Measurements from ENCODE around the gene ZNF239. TPM values are rescaled to one million over a fixed set of nuclear protein-coding genes. Genes with fewer than 3 reads are reported as not detected.
"Not testable (repeated sequence)": the region's sequence is repeated elsewhere in the genome, so short reads cannot be mapped to it uniquely, and the experiment has no call there.

Gene ZNF239
- total RNA-seq, 4 donors from 2014 or later, result 1.8 to 14.4 (median 8.0) TPM

DNA sequence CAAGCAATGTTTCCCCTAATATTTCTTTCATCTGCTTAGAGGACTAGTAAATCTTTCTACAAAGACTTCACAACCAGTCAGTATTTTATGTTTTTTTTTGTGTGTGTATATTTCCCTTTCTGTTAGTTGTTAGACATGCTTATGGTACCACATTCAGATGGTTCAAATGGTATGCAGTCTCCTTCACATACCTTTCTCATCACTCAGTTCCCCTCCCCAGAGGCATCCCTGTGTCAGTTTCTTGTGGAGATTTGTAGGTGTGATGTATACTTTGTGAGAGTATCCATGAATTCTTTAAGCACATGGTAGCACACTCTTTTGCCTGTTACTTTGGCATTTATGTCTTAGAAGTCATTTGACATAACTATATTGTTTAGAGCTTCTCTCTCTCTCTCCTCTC lies 36.2 kb upstream of the ZNF239 start:
- intact Hi-C loops (cut with DNase I; ENCODE audit: low total_unique reads), result no loop called here
- TF ChIP-seq POLR2A (IDR thresholded peaks at IDR 0.05), result no peak
- TF ChIP-seq, protein P1, sequence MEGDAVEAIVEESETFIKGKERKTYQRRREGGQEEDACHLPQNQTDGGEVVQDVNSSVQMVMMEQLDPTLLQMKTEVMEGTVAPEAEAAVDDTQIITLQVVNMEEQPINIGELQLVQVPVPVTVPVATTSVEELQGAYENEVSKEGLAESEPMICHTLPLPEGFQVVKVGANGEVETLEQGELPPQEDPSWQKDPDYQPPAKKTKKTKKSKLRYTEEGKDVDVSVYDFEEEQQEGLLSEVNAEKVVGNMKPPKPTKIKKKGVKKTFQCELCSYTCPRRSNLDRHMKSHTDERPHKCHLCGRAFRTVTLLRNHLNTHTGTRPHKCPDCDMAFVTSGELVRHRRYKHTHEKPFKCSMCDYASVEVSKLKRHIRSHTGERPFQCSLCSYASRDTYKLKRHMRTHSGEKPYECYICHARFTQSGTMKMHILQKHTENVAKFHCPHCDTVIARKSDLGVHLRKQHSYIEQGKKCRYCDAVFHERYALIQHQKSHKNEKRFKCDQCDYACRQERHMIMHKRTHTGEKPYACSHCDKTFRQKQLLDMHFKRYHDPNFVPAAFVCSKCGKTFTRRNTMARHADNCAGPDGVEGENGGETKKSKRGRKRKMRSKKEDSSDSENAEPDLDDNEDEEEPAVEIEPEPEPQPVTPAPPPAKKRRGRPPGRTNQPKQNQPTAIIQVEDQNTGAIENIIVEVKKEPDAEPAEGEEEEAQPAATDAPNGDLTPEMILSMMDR (IDR thresholded peaks at IDR 0.05), result no peak
- no peak for DNase-seq
- Histone ChIP-seq H3K27me3 (no peaks in the 10 kb centered on the region), H3K4me3 (no peak overlapping the region), H3K36me3 (no peaks in the 10 kb centered on the region), H3K9me3 (no peaks in the 10 kb centered on the region), H3K4me1 (no peaks in the 10 kb centered on the region), H3K27ac (no peak overlapping the region)

DNA sequence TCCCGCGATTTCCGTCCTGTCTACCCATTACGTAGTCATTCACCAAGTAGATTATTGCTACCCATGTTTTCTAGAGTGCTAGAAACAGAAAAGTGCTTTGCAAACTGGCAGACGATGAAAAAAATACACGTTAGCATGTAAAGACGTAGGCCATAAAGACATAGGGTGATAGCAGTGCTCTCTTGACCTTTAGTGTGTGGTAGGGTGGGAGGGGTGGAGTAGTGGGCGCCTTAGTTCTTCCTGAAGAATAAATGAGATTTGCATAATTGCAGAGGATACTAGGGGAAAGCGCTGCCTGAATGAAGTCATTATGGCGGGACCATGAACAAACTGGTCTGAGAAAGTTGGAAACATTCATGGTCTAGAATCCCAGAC lies 32.8 kb upstream of the ZNF239 start:
- Histone ChIP-seq H3K27me3 (no peaks in the 10 kb centered on the region), H3K27ac (no peak overlapping the region), H3K9me3 (no peaks in the 10 kb centered on the region), H3K4me3 (peak overlapping the region; percentile 51 to 93), H3K4me1 (no peaks in the 10 kb centered on the region), H3K36me3 (no peaks in the 10 kb centered on the region)
- no peak for DNase-seq
- intact Hi-C loops (cut with DNase I; ENCODE audit: low total_unique reads), result no loop called here
- no peak for TF ChIP-seq POLR2A (IDR thresholded peaks at IDR 0.05)
- TF ChIP-seq, protein P1 (IDR thresholded peaks at IDR 0.05), result no peak

DNA sequence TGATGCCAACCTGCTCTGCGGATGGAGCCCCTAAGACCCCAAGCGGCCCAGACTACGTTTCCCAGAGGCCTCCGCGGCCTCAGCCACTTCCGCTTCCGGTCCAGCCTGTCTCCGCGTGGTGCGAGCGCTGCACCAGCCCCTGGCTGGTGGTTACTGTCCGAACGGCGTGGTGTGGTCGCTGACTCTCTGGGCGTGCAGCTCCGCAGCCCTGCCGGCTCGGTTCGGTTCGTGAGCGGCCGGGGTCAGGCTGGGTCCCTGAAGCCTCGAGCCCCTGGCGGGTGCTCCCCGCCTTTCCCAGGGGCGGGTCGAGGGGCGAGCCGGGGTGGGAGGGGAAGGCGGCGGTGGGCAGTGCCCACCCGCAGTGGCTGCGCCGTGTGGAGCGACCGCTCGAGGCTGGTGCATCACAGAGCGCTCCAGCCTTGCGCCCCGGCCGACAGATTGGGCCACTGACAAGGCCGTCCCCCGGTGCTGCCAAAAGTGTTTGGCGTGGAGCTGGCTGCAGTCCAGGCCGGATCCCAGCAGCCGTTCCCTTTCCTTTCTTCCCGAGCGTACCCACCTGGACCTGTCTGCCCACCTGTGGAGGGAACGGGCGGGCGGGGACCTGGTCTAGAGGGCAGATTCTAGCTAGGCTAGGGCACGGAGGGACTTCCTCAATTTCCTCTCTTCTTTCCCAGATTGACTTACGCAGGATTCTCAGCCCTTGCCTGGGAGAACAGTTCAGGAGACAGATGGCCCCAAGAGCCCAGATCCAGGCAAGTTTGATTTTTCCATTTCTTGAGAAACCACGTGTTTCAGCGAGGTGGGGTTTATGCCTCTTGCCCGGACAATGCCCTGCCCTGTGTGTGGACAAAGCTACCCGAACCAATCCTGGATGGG lies 32.1 kb upstream of the ZNF239 start, which contains the start of gene ZNF485:
TSS of gene ZNF485 (plus strand) at position 116 of the 876 bp plus-strand sequence. CDS start at position 729, 613 bp downstream.
- peak; percentile 62 to 74 for DNase-seq
- H3K36me3 ChIP-seq, result no peaks in the 10 kb centered on the region
- H3K27ac ChIP-seq, result peak within 1 kb of the TSS; percentile 44 to 78
- no peaks in the 10 kb centered on the region for H3K9me3 ChIP-seq
- TF ChIP-seq, protein P1 (IDR thresholded peaks at IDR 0.05), result peak in 3 of 4 experiments; percentile 2 to 6 (median 4)
- no peak for TF ChIP-seq POLR2A (IDR thresholded peaks at IDR 0.05)
- intact Hi-C loops (cut with DNase I; ENCODE audit: low total_unique reads), result no loop called here
- H3K4me1 ChIP-seq, result no peaks in the 10 kb centered on the region
- H3K4me3 ChIP-seq, result peak within 1 kb of the TSS; percentile 51 to 93
- H3K27me3 ChIP-seq, result no peaks in the 10 kb centered on the region

DNA sequence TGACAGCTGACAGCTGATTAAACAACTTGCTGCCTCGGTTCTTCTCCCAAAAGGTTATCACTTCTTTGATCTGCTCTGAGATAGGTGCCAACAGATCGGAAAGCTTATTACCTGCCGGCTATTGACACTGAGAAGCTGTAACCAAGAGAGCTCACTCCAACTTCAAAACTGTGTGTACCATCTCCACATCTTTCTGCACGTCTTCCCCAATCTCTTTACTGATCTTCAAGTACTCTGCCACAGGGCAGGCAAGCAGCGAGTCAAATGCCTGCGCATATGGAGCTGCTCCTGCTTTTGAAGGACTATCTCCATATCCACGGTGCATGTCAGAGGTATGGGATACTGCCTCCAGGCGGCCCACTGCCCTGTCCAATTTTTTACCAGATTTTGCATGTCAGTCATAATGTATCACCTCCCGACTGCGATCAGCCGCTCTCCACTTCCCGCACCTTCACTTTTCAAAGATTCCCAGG lies 31.5 kb upstream of the ZNF239 start:
- no peaks in the 10 kb centered on the region for H3K27me3 ChIP-seq
- no peak for TF ChIP-seq POLR2A (IDR thresholded peaks at IDR 0.05)
- TF ChIP-seq, protein P1 (IDR thresholded peaks at IDR 0.05), result peak in 1 of 4 experiments; percentile 4
- H3K4me3 ChIP-seq, result peak overlapping the region; percentile 51 to 93
- DNase-seq, result no peak
- H3K36me3 ChIP-seq, result no peaks in the 10 kb centered on the region
- peak overlapping the region; percentile 44 to 78 for H3K27ac ChIP-seq
- no peaks in the 10 kb centered on the region for H3K4me1 ChIP-seq
- intact Hi-C loops (cut with DNase I; ENCODE audit: low total_unique reads), result no loop called here
- no peaks in the 10 kb centered on the region for H3K9me3 ChIP-seq

DNA sequence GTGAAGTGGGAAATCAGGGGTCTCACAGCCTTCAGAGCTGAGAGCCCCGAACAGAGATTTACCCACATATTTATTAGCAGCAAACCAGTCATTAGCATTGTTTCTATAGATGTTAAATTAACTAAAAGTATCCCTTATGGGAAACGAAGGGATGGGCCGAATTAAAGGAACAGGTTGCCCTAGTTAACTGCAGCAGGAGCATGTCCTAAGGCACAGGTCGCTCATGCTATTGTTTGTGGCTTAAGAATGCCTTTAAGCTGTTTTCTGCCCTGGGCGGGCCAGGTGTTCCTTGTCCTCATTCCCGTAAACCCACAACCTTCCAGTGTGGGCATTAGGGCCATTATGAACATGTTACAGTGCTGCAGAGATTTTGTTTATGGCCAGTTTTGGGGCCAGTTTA lies 27.2 kb upstream of the ZNF239 start:
- H3K9me3 ChIP-seq; H3K27ac ChIP-seq; H3K36me3 ChIP-seq; intact Hi-C loops (cut with DNase I; ENCODE audit: low total_unique reads); H3K4me1 ChIP-seq; H3K27me3 ChIP-seq; DNase-seq; H3K4me3 ChIP-seq: not testable (repeated sequence)
